Tibial artery (tissue), 4 donors: ENCODE results near the gene PAIP2B.

Experiments
- DNase-seq, 2 donors: peaks; one replicate each; pipeline ENCODE4 v3.0.0-alpha.2; 2019
- H3K27ac ChIP-seq, 2 donors: fragments of 200-600 bp; sonication (generic) in 1 of 2; 1 replicate in 1 of 2; 2 replicates in 1 of 2; pipeline ENCODE4 v1.5.1; 2018 to 2019; ENCODE audit warnings: mild to moderate bottlenecking in 1 of 2
- H3K27me3 ChIP-seq, 2 donors: fragments of 200-600 bp; sonication (generic) in 1 of 2; one replicate each; pipeline versions ENCODE4 v1.5.1 to v1.6.0; 2016 to 2019
- H3K36me3 ChIP-seq, 3 donors: fragments of 200-600 bp; sonication (generic) in 2 of 3; one replicate each; pipeline ENCODE4 v1.5.1; 2016 to 2019; ENCODE audit warnings: mild to moderate bottlenecking in 2 of 3
- H3K4me1 ChIP-seq, 4 donors: fragments of 200-600 bp; sonication (generic) in 2 of 4; 1 replicate in 3 of 4; 2 replicates in 1 of 4; pipeline ENCODE4 v1.5.1; 2016 to 2019
- H3K4me3 ChIP-seq, 2 donors: fragments of 200-600 bp; sonication (generic) in 1 of 2; 1 replicate in 1 of 2; 2 replicates in 1 of 2; pipeline ENCODE4 v1.5.1; 2018 to 2019; ENCODE audit warnings: mild to moderate bottlenecking in 2 of 2
- H3K9me3 ChIP-seq, 3 donors: fragments of 200-600 bp; sonication (generic) in 1 of 3; one replicate each; pipeline ENCODE4 v1.5.1; 2016 to 2019
- intact Hi-C: fragments of 100-400 bp; cut with DNase I; formaldehyde crosslinking; loops from one replicate; pipeline ENCODE4 v1.15.0; 2023; ENCODE audit warnings: low total_unique reads
- TF ChIP-seq, protein P1 (sequence below), 2 experiments: fragments of 200-600 bp in 1 of 2; fragments of 450-650 bp in 1 of 2; IDR thresholded peaks; one replicate each; pipeline ENCODE4 v1.5.1; 2017 to 2019; ENCODE audit warnings: antibody characterized with exemption in 2 of 2, mild to moderate bottlenecking in 1 of 2, moderate library complexity in 1 of 2

Gene PAIP2B

DNA sequence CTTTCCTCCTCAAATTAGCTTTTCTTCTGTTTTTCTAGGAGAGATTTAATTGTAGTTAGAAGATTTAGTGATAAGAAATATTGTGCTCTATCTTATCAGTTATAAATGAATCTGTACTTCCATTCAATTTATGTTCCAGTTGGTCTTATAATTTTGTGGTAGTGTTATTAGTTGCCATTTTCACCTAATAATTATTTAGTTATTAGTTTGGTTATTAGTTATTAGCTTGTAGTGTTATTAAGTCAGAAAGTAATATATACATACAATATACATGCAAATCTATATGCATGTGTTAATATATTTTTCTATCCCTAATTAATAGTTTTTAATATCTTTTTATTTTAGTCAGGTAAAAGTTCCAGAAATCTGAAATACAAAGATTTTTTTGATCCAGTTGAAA, 93.3 kb downstream of the PAIP2B start:
- no peaks in the 10 kb centered on the region for H3K27me3 ChIP-seq
- H3K4me1 ChIP-seq: peaks cover 0 to 25% (median 21%) of the 10 kb centered on the region in 4 donors
- H3K9me3 ChIP-seq: no peaks in the 10 kb centered on the region
- no peak for DNase-seq
- TF ChIP-seq, protein P1, sequence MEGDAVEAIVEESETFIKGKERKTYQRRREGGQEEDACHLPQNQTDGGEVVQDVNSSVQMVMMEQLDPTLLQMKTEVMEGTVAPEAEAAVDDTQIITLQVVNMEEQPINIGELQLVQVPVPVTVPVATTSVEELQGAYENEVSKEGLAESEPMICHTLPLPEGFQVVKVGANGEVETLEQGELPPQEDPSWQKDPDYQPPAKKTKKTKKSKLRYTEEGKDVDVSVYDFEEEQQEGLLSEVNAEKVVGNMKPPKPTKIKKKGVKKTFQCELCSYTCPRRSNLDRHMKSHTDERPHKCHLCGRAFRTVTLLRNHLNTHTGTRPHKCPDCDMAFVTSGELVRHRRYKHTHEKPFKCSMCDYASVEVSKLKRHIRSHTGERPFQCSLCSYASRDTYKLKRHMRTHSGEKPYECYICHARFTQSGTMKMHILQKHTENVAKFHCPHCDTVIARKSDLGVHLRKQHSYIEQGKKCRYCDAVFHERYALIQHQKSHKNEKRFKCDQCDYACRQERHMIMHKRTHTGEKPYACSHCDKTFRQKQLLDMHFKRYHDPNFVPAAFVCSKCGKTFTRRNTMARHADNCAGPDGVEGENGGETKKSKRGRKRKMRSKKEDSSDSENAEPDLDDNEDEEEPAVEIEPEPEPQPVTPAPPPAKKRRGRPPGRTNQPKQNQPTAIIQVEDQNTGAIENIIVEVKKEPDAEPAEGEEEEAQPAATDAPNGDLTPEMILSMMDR (IDR thresholded peaks at IDR 0.05): no peak
- no peak overlapping the region for H3K27ac ChIP-seq
- intact Hi-C loops: no loop called here
- H3K36me3 ChIP-seq: peaks cover 40 to 49% (median 43%) of the 10 kb centered on the region in 3 donors
- no peak overlapping the region for H3K4me3 ChIP-seq
